Colonic mucosa (tissue), 4 donors: ENCODE measurements around the gene SUSD3. TPM values are rescaled to one million over a fixed set of nuclear protein-coding genes. Genes with fewer than 3 reads are reported as not detected.

ENCODE experiments used
- DNase-seq: peaks from one replicate; pipeline ENCODE4 v3.0.0-alpha.2; 2020
- H3K27ac ChIP-seq: fragments of 200-600 bp; one replicate; pipeline ENCODE4 v1.8.0; 2021
- H3K27me3 ChIP-seq: fragments of 200-600 bp; one replicate; pipeline ENCODE4 v1.8.0; 2021
- H3K36me3 ChIP-seq: fragments of 200-600 bp; one replicate; pipeline ENCODE4 v1.8.0; 2021
- H3K4me1 ChIP-seq: fragments of 200-600 bp; one replicate; pipeline ENCODE4 v1.8.0; 2021; ENCODE audit warnings: mild to moderate bottlenecking
- H3K4me3 ChIP-seq: fragments of 200-600 bp; one replicate; pipeline ENCODE4 v1.8.0; 2021
- H3K9ac ChIP-seq, 2 donors: one replicate each; pipeline ENCODE4 v1.7.0; 2013; ENCODE audit warnings: control low read depth in 2 of 2, low read depth in 2 of 2, low read length in 2 of 2
- H3K9me3 ChIP-seq: fragments of 200-600 bp; one replicate; pipeline ENCODE4 v1.8.0; 2021
- CTCF ChIP-seq: fragments of 200-600 bp; IDR thresholded peaks from one replicate; pipeline ENCODE4 v1.8.0; 2022; ENCODE audit warnings: antibody characterized with exemption, mild to moderate bottlenecking
- intact Hi-C: fragments of 100-400 bp; cut with DNase I; formaldehyde crosslinking; loops from one replicate; pipeline ENCODE4 v1.14.1; 2022
- total RNA-seq, 2 donors: library from RNA; stranded (reverse); fragmentation: NEBNext Ultra II Directional in 1 of 2; extraction: Animal tissue kit (Norgen Biotek cat#: 25700) in 1 of 2; gene quantifications; one replicate each; pipeline ENCODE4 v1.2.1, GENCODE V29; 2021
- donor health status: healthy.
- donor health status: DM: no; HTN: no; CAD: no.
- donor health status: DM: no; HTN: no; CAD: no.

Gene SUSD3
- total RNA-seq, 2 donors from 2014 or later: 1.6 to 2.2 TPM

- intact Hi-C loops: no loop called here
- TF ChIP-seq CTCF: no peak
- Histone ChIP-seq H3K4me3 (no peak overlapping the region), H3K9ac (no peak overlapping the region), H3K4me1 (peaks cover 6% of the 10 kb centered on the region), H3K27ac (peak overlapping the region; percentile 41), H3K9me3 (no peaks in the 10 kb centered on the region), H3K27me3 (no peaks in the 10 kb centered on the region), H3K36me3 (no peaks in the 10 kb centered on the region)
- DNase-seq: peak; percentile 45
These were observed 6.1 kb downstream of the SUSD3 start for GRCh38 chr9:93064392-93065134.

DNA sequence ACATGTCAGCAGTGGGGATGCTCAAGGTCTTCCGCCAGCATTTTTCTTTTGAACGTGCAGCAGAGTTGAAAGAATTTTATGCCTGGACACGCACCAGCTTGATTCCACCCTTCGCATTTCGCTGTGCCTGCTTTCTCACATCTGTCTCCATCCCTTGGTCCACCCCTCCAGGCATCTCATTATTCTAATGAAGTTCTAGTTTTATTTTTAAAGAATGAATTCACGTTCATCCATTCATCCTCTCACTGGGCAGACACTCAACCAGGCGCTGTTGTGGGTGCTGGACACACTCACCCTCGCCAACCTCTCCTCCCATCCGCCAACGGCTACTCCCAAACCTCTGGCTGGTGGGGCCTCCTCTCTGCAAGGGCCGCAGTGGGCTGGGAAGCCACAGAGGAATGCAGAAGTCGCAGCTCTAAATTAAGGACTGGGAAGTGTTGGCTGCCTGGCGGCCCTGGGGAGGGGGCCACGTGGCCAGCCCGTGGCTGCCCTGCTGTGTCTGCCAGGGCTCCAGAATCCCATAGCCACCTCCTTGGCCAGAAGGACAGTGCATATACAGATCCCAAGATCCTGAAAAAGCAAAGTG lies 6.7 kb downstream of the SUSD3 start:
- H3K9me3 ChIP-seq: no peaks in the 10 kb centered on the region
- no peaks in the 10 kb centered on the region for H3K36me3 ChIP-seq
- intact Hi-C loops: no loop called here
- no peak overlapping the region for H3K4me3 ChIP-seq
- H3K9ac ChIP-seq: no peak overlapping the region
- peak overlapping the region; percentile 41 for H3K27ac ChIP-seq
- no peak for DNase-seq
- peaks cover 6% of the 10 kb centered on the region for H3K4me1 ChIP-seq
- no peak for TF ChIP-seq CTCF
- no peaks in the 10 kb centered on the region for H3K27me3 ChIP-seq

DNA sequence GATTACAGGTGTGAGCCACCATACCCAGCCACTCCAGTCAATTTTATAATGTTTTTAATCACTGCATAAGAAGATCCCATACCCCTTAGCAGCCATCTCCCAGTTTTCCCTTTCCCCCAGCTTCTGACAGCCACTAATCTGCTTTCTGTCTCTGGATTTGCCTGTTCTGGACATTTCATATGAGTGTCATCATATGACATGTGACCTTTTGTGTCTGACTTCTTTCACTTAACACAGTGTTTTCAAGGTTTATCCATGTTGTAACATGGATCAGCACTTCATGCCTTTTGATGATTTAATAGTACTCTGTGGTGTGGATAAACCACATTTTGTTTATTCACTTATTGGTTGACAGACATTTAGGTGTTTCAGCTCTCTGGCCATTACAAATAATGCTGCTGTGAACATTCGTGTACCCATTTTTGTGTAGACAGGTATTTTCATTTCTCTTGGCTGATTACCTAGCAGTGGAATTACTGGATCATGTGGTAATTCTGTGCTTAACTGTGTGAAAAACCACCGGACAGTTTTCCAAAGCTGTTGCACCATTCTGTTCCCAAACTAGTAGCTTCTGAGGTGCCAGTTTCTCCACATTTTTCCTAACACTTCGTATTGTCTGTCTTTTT lies 8.6 kb downstream of the SUSD3 start:
- H3K9ac ChIP-seq: no peak overlapping the region
- H3K4me3 ChIP-seq: no peak overlapping the region
- DNase-seq: no peak
- H3K27ac ChIP-seq: no peak overlapping the region
- TF ChIP-seq CTCF: no peak
- no peaks in the 10 kb centered on the region for H3K36me3 ChIP-seq
- H3K9me3 ChIP-seq: no peaks in the 10 kb centered on the region
- peaks cover 2% of the 10 kb centered on the region for H3K4me1 ChIP-seq
- intact Hi-C loops: no loop called here
- H3K27me3 ChIP-seq: no peaks in the 10 kb centered on the region

GRCh38 chr9:93068956-93069355 lies 10.5 kb downstream of the SUSD3 start:
- TF ChIP-seq CTCF: no peak
- no peak overlapping the region for H3K4me3 ChIP-seq
- no peaks in the 10 kb centered on the region for H3K36me3 ChIP-seq
- no peak overlapping the region for H3K9ac ChIP-seq
- intact Hi-C loops: no loop called here
- H3K27me3 ChIP-seq: no peaks in the 10 kb centered on the region
- DNase-seq: no peak
- no peak overlapping the region for H3K27ac ChIP-seq
- no peaks in the 10 kb centered on the region for H3K9me3 ChIP-seq
- H3K4me1 ChIP-seq: no peaks in the 10 kb centered on the region

DNA sequence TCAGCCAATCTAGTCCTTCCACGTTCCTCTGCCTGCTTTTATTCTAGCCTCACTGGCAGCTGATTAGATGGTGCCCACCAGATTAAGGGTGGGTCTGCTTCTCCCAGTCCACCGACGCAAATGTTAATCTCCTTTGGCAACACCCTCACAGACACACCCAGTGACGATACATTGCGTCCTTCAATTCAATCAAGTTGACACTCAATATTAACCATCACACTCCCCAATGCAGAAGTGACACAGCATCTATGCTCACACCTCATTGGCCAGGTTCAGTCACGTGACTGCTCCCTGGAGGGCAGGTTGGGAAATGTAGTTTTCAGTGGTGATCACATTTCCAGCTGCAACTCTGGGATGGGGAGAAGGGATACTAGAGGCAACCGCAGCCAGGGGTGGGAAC lies 13.0 kb downstream of the SUSD3 start:
- Histone ChIP-seq H3K9me3 (no peaks in the 10 kb centered on the region), H3K9ac (no peak overlapping the region), H3K4me1 (no peaks in the 10 kb centered on the region), H3K27ac (no peak overlapping the region), H3K27me3 (no peaks in the 10 kb centered on the region), H3K4me3 (no peak overlapping the region), H3K36me3 (no peaks in the 10 kb centered on the region)
- no peak for DNase-seq
- intact Hi-C loops: no loop called here
- TF ChIP-seq CTCF: no peak
